Caco-2 (cell line): ENCODE data around the gene BTD. TPM values are rescaled to one million over a fixed set of nuclear protein-coding genes. Genes with fewer than 3 reads are reported as not detected.

Experiments used
- BruUV-seq: library from RNA; stranded (reverse); fragments of 400-500 nt; replicated peaks from 2 replicates; lab custom pipeline; 2021; lab: Mats Ljungman, UMichigan
- CTCF ChIA-PET: fragments of 300-600 bp; sonication (Branson Sonifier 250); formaldehyde crosslinking; loops from one replicate; lab custom pipeline; 2022; ENCODE audit warnings: antibody characterized with exemption; lab: Charles Lee
- POLR2A ChIA-PET: fragments of 300-600 bp; sonication (Branson Sonifier 250); formaldehyde crosslinking; loops from one replicate; lab custom pipeline; 2022; ENCODE audit warnings: antibody characterized with exemption; lab: Charles Lee
- DNase-seq, 2 experiments: peaks; one replicate each; pipeline versions ENCODE4 v3.0.0 to v3.0.0-alpha.2; 2020 to 2022
- H3K27me3 ChIP-seq: replicated peaks from 2 replicates; pipeline ENCODE4 v1.6.0; 2011; ENCODE audit warnings: low read length; ENCODE audit not compliant: control insufficient read depth, insufficient read depth
- H3K36me3 ChIP-seq: 2 replicates; pipeline ENCODE4 v1.5.1; 2011; ENCODE audit warnings: low read length; ENCODE audit not compliant: control insufficient read depth, insufficient read depth
- H3K4me1 ChIP-seq: fragments of 250-450 bp; sonication (Bioruptor Pico); 2 replicates; pipeline ENCODE4 v1.5.1; 2020; ENCODE audit warnings: mild to moderate bottlenecking
- H3K4me3 ChIP-seq: 2 replicates; pipeline ENCODE4 v1.5.1; 2011; ENCODE audit warnings: low read depth, mild to moderate bottlenecking, control low read depth, low read length
- H3K9me3 ChIP-seq: fragments of 250-450 bp; sonication (Bioruptor Pico); 2 replicates; pipeline ENCODE4 v1.5.1; 2020; ENCODE audit warnings: mild to moderate bottlenecking, moderate library complexity
- H3K27ac Mint-ChIP-seq: one replicate; pipeline ENCODE4 v1.8.0; 2022; ENCODE audit warnings: mixed read lengths; ENCODE audit not compliant: unreplicated experiment
- H3K27me3 Mint-ChIP-seq: one replicate; pipeline ENCODE4 v1.8.0; 2022; ENCODE audit warnings: mixed read lengths; ENCODE audit not compliant: insufficient read depth, unreplicated experiment
- H3K36me3 Mint-ChIP-seq: one replicate; pipeline ENCODE4 v1.8.0; 2022; ENCODE audit warnings: mild to moderate bottlenecking, mixed read lengths; ENCODE audit not compliant: insufficient read depth, unreplicated experiment
- H3K4me1 Mint-ChIP-seq: one replicate; pipeline ENCODE4 v1.8.0; 2022; ENCODE audit warnings: low read depth, mixed read lengths; ENCODE audit not compliant: unreplicated experiment
- H3K4me3 Mint-ChIP-seq: one replicate; pipeline ENCODE4 v1.8.0; 2022; ENCODE audit warnings: mild to moderate bottlenecking, moderate library complexity, mixed read lengths; ENCODE audit not compliant: unreplicated experiment
- H3K9me3 Mint-ChIP-seq: one replicate; pipeline ENCODE4 v1.8.0; 2022; ENCODE audit warnings: mixed read lengths; ENCODE audit not compliant: unreplicated experiment
- intact Hi-C: fragments of 100-400 bp; cut with micrococcal nuclease; formaldehyde crosslinking; loops from one replicate; pipeline ENCODE4 v1.10.0; 2022; ENCODE audit not compliant: unreplicated experiment
- total RNA-seq: library from RNA; stranded (reverse); gene quantifications from 2 replicates; pipeline ENCODE4 v1.2.3, GENCODE V29; 2022
- TF ChIP-seq, protein P1 (sequence below), 2 experiments: fragments of 200-600 bp in 1 of 2; IDR thresholded peaks; 1 replicate in 1 of 2; 2 replicates in 1 of 2; pipeline versions ENCODE4 v1.5.1 to v1.8.0; 2011 to 2022; ENCODE audit warnings: antibody characterized with exemption in 1 of 2, control low read depth in 1 of 2, inconsistent platforms in 1 of 2, low read depth in 1 of 2, low read length in 1 of 2, mild to moderate bottlenecking in 1 of 2, moderate library complexity in 1 of 2; ENCODE audit not compliant: insufficient read depth in 1 of 2, severe bottlenecking in 1 of 2, unreplicated experiment in 1 of 2

The BTD gene
- total RNA-seq, 1 experiment from 2014 or later: 11.8 TPM

- no peak overlapping the region for H3K4me3 Mint-ChIP-seq
- BruUV-seq: no TSS peak
- TF ChIP-seq, protein P1, sequence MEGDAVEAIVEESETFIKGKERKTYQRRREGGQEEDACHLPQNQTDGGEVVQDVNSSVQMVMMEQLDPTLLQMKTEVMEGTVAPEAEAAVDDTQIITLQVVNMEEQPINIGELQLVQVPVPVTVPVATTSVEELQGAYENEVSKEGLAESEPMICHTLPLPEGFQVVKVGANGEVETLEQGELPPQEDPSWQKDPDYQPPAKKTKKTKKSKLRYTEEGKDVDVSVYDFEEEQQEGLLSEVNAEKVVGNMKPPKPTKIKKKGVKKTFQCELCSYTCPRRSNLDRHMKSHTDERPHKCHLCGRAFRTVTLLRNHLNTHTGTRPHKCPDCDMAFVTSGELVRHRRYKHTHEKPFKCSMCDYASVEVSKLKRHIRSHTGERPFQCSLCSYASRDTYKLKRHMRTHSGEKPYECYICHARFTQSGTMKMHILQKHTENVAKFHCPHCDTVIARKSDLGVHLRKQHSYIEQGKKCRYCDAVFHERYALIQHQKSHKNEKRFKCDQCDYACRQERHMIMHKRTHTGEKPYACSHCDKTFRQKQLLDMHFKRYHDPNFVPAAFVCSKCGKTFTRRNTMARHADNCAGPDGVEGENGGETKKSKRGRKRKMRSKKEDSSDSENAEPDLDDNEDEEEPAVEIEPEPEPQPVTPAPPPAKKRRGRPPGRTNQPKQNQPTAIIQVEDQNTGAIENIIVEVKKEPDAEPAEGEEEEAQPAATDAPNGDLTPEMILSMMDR (IDR thresholded peaks at IDR 0.05; ENCODE audit: insufficient read depth in 1 of 2, low read depth in 1 of 2, low read length in 1 of 2, severe bottlenecking in 1 of 2, unreplicated experiment in 1 of 2): no peak
These were observed 29.4 kb upstream of the BTD start for GRCh38 chr3:15572138-15572537.

GRCh38 chr3:15575446-15575845 lies 26.1 kb upstream of the BTD start:
- H3K27ac Mint-ChIP-seq: no peak overlapping the region
- no peak overlapping the region for H3K4me3 Mint-ChIP-seq
- H3K4me3 ChIP-seq: no peak overlapping the region
- TF ChIP-seq, protein P1 (IDR thresholded peaks at IDR 0.05; ENCODE audit: insufficient read depth in 1 of 2, low read depth in 1 of 2, low read length in 1 of 2, severe bottlenecking in 1 of 2, unreplicated experiment in 1 of 2): no peak
- CTCF ChIA-PET: no interaction called here
- DNase-seq: no peak
- intact Hi-C loops: no loop called here
- POLR2A ChIA-PET: no interaction called here
- no peaks in the 10 kb centered on the region for H3K9me3 ChIP-seq
- no peaks in the 10 kb centered on the region for H3K4me1 ChIP-seq
- H3K9me3 Mint-ChIP-seq: no peaks in the 10 kb centered on the region
- no peaks in the 10 kb centered on the region for H3K27me3 Mint-ChIP-seq
- H3K4me1 Mint-ChIP-seq: no peaks in the 10 kb centered on the region
- BruUV-seq: no TSS peak
- no peaks in the 10 kb centered on the region; the same call in 1 of the 2 replicates for H3K36me3 ChIP-seq
- H3K36me3 Mint-ChIP-seq: peaks cover 24% of the 10 kb centered on the region
- H3K27me3 ChIP-seq: no peaks in the 10 kb centered on the region

More at GRCh38 chr3:15572138-15572537, 29.4 kb upstream of the BTD start:
- Histone ChIP-seq H3K4me1 (no peaks in the 10 kb centered on the region), H3K4me3 (no peak overlapping the region), H3K27me3 (no peaks in the 10 kb centered on the region), H3K36me3 (no peaks in the 10 kb centered on the region; the same call in 1 of the 2 replicates), H3K9me3 (no peaks in the 10 kb centered on the region)
- POLR2A ChIA-PET: no interaction called here
- CTCF ChIA-PET: no interaction called here
- no peaks in the 10 kb centered on the region for H3K9me3 Mint-ChIP-seq
- no peaks in the 10 kb centered on the region for H3K4me1 Mint-ChIP-seq
- no peak overlapping the region for H3K27ac Mint-ChIP-seq
- H3K36me3 Mint-ChIP-seq: peaks cover 45% of the 10 kb centered on the region
- no peak for DNase-seq
- no peaks in the 10 kb centered on the region for H3K27me3 Mint-ChIP-seq
- intact Hi-C loops: no loop called here

GRCh38 chr3:15576475-15576874 lies 25.1 kb upstream of the BTD start:
- CTCF ChIA-PET: no interaction called here
- H3K4me1 ChIP-seq: no peaks in the 10 kb centered on the region
- no peaks in the 10 kb centered on the region for H3K9me3 Mint-ChIP-seq
- no TSS peak for BruUV-seq
- POLR2A ChIA-PET: no interaction called here
- no peaks in the 10 kb centered on the region for H3K4me1 Mint-ChIP-seq
- H3K27ac Mint-ChIP-seq: no peak overlapping the region
- H3K4me3 ChIP-seq: no peak overlapping the region
- intact Hi-C loops: no loop called here
- peaks cover 13% of the 10 kb centered on the region for H3K36me3 Mint-ChIP-seq
- no peak for DNase-seq
- no peaks in the 10 kb centered on the region for H3K9me3 ChIP-seq
- no peaks in the 10 kb centered on the region for H3K27me3 Mint-ChIP-seq
- no peak overlapping the region for H3K4me3 Mint-ChIP-seq
- no peaks in the 10 kb centered on the region; the same call in 1 of the 2 replicates for H3K36me3 ChIP-seq
- TF ChIP-seq, protein P1 (IDR thresholded peaks at IDR 0.05; ENCODE audit: insufficient read depth in 1 of 2, low read depth in 1 of 2, low read length in 1 of 2, severe bottlenecking in 1 of 2, unreplicated experiment in 1 of 2): no peak
- H3K27me3 ChIP-seq: no peaks in the 10 kb centered on the region
